NCI-H1092 (cell line): ENCODE results near the gene KANK2.
A peak's percentile ranks its signal among the peaks of the same experiment; 100 is the strongest.

ENCODE experiments used
- DNase-seq: peaks from one replicate; lab custom pipeline; 2025; lab: John Stamatoyannopoulos, UW

The KANK2 gene

DNA sequence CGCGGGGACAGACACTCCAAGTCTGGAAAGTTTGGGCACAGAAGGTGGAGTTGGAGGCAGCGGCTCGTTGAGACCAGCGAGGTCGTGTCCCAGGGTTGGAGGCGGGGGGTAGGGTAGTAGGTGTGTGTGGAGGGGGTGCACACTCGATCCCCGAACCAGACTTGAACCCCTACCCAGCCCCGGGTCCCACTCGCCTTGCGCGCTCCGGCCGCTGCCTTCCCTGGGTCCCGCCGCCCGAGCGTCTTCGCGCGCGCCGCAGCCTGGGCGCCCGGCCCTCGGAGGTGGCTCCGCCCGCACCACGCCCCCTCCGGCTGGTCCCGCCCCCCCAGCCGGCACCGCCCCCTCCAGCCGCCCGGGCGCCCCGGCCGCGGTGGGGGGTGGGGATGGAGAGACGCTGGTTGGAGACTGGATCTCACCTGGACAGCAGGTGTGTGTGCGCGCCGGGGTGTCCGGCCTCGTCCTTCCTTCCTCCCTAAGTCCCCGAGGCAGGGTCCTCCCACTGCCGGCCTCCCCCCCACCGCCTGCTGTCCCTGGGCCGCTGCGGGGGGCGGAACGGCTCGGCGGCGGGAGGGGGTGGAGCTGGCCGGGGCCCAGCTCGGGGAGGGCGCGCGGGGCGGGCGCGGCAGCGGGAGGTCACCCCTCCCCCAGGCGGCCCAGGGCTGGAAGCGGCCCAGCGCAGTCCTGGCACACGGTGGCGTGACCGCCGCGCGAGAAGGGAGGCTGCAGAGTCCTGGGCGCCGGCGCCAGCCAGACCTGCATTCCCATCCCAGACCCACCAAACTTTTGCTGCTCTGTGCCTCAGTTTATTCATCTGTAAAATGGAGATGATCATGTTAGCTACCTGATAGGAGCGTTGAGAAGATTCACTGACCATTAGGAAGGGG lies at the start of gene KANK2:
Gene KANK2 (minus strand): TSS at position 255 of the 884 bp plus-strand sequence. CDS start 3,034 bp downstream, outside the sequence.
- DNase-seq, result peak; percentile 61

DNA sequence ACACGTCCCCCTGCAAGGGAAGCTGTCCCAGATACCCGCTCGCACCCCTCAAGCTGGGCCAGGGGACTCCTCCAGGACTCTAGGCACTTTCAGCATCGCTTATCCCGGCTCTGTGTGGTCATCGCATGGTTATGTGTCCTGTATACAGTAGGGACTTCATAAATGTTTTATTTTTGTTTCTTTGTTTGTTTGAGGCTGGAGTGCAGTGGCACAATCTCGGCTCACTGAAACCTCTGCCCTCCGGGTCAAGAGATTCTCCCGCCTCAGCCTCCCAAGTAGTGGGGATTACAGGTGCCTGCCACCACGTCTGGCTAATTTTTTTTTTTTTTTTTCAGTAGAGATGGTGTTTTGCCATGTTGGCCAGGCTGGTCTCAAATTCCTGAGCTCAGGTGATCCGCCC lies 49.6 kb upstream of the KANK2 start:
- DNase-seq, result no peak

DNA sequence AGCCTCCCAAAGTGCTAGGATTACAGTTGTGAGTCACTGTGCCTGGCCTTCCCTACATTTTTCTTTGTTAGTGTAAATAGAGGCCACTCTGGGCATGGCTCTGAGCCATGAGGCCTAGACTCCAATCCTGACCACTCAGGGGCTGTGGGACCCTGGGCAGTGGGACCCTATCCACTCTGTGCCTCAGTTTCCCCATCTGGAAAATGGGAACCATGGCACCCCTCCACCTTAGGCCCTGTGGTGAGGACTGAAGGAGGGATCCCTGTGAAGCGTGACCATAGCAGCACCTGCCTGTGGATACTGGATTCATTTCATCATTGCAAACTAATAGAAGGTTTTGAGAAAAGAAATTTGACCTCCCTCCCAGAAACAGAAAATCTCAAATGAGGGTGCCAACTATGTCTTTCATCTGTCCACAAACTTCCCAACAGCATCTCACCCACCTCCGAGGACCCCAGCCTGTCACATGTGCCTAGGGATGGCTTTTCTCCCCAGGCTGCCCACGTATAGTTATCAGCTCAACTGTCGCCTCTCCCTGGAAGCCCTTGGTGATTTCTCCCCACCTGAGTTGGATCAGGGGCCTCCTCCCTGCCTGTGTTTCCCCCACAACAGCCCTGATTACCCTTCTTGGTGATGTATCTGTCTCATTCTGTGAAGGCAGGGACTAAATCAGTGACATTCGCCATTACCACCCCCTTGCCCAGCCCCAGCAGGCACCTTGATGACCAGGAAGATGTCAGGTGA lies 47.7 kb upstream of the KANK2 start:
- no peak for DNase-seq

DNA sequence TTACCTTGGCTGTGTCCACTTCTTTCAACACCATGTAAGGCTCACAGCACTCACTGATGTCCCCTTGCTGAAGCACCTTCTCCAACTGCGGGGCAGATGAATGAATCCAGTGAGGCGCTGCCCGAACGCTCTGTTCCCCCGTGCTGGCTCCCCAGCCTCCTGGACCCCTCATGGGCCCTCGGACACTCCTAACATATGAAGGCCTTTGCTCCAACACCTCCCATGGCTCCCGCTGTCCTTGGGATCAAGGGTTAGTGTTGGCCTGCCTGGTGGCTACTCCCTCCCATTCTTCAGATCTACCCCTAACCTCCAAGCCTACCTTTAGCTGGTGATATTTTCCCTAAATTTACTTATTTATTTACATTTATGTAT lies 46.4 kb upstream of the KANK2 start:
- DNase-seq, result no peak

GRCh38 chr19:11242864-11243797 lies 45.8 kb upstream of the KANK2 start:
- peak; percentile 78 for DNase-seq

GRCh38 chr19:11242025-11242424 lies 44.7 kb upstream of the KANK2 start:
- DNase-seq, result no peak

GRCh38 chr19:11240008-11240444 lies 42.7 kb upstream of the KANK2 start:
- DNase-seq, result no peak

DNA sequence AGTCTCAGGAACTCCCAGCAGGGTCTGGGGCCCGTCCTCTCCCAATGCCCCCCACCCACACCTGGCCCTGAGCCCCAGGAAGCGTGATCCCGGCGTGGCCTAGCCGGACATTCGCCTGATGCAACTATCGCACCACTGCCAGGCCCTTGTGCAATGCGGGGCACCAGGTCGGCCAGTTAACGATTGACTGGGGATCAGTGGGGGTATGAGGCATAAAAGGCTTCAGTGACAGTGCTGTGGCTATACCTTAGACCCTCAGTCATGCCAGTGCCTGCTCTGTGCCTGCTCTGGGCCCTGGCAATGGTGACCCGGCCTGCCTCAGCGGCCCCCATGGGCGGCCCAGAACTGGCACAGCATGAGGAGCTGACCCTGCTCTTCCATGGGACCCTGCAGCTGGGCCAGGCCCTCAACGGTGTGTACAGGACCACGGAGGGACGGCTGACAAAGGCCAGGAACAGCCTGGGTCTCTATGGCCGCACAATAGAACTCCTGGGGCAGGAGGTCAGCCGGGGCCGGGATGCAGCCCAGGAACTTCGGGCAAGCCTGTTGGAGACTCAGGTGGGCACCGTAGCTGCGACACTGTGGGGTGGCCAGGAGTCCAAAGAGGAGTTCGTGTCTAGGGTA lies 42.1 kb upstream of the KANK2 start, which contains the start of gene ANGPTL8:
Gene ANGPTL8 (plus strand): TSS at position 243 of the 624 bp plus-strand sequence. CDS start 19 bp downstream, at position 262.
- DNase-seq, result no peak

GRCh38 chr19:11238781-11239376 lies 41.5 kb upstream of the KANK2 start:
- no peak for DNase-seq

- DNase-seq, result no peak
Measured at GRCh38 chr19:11238041-11238440, 40.7 kb upstream of the KANK2 start.

DNA sequence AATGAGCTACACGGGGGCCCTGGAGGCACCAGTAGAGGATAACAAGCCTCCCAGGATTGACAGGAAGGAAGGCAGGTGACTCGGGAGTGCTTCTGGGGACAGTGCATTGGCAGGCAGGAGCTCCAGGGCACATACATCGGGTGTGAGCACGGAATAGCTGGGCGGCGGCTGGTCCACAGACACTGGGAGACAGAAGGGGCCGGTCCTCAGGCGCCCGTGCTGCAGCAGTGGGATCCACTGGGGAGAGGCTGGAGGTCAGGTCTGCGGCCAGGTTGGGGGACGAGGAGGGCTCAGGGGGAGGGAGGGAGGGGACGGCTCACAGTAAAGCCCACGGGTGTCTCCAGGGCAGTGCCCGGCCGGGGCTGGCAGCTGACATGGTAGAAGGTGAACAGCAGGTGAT lies 40.0 kb upstream of the KANK2 start:
- no peak for DNase-seq

DNA sequence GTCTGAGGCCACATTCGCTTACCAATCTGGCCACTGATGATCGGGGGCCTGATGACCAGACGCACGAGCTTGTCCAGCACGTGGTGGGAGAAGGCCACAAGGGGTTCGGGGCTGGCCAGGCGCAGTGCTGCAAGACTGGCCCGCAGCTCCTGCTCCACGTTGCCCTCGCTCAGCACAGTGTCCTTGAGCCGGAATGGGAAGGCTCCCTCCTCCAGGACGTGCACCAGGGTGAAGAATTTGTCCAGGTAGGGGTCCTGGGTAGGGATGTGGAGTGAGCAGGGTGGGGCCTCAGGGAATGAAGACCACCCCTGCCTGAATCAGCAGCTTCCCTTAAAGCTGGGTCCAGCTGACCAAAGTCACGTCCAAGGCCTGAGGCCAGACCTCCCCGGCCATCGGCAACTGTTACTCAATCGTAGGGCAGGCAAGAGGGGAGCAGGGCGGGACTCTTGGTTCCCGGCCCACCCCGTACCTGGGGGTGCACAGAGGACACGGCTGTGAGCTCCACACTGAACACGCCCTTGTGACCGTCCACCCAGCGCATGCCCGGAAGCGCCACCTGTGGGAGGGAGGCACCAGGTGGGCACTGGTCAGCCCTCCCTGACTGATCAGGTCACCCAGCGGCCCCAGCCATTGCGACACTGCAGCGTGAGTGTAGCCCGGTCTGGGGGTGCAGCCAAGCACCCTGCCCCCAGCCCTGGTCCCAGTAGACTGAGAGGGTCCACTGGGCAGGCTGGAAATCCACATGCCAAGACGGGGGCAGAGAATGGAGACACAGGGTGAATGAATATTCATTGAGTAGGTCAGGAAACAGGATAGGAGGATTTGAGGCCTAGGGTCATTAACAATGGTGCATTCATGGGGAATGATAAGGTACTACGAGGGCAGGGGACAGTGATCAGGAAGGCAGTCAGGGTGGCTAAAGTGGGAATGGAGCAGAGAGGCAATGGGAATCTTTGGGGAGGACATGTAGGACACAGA lies 39.3 kb upstream of the KANK2 start:
- DNase-seq, result no peak

DNA sequence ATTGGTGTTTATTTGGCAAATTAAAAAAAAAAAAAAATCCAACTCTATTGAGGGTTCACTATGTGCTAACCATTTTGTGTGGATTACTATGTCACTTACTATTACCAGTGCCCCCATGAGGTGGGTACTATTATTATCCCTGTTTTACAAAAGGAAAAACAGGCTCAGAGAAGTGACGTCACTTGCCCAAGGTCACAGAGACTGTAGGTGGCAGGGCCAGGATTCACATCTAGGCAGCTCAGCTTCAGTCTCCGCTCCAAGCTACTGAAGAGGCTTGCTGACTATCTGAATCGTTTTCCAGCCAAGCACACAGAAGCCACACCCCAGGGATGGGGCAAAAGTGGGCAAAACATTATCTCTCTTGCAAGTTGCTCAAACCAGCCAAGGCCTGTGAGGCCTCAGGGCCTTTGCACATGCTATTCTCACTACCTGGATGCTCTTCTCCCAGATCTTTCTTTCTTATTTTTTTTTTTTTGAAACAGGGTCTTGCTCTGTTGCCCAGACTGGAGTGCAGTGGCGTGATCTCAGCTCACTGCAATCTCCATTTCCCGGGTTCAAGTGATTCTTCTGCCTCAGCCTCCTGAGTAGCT lies 37.2 kb upstream of the KANK2 start:
- DNase-seq, result no peak

DNA sequence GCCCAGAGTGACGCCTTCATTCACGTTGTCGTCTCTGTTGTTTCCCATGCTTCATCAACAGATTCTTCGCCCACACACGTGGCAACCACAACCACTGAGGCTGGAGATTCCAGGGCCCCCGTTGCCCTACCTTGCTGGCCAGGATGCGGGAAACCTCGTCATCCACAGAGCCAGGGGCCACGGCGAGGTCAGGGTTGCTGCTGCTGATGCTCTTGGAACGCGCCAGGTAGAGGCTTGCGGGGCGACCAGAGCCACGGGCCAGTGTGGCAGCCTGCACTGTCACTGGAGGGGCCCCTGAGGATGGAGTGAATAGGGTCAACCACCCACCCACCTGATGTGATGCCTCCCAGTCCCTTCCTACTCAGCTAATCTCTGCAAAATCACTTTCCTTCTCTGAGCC lies 35.7 kb upstream of the KANK2 start:
- DNase-seq, result no peak

- no peak for DNase-seq
Measured at GRCh38 chr19:11232555-11232954, 35.2 kb upstream of the KANK2 start.

DNA sequence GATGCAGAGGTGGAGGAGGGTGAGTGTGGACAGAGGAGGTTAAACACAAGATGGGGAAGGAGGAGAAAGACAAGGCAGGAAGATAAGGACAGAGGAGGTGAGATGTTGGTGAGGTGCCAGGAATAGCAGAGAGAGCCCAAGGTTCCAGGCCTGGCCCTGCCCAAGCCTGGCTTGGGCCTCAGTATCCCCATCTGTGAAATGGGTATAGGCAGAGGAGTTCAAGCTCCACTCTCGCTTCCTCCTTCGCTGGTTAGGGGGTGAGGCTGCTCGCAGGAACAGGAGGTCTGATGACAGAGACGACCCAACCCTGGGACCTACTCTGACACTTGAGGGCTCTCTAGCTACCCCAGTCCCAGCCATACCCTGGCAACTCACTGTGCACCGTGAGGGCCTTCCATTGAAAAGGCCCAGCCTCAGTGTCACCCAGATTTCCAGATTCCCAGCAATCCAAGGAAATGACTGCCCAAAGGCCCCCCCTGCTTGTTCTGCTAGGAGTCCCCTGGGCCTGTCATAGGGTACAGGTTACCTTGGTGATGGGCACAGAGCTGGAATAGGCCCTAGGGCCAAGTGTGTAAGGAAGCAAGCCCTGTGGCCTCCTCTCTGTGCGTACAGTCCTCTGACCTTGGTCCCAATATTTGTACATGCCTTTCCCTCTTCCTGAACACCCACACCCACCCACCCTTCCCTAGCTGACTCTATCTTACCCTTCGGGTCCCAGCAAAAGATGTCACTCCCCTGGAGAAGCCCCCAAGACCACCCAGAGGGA lies 33.5 kb upstream of the KANK2 start:
- no peak for DNase-seq

DNA sequence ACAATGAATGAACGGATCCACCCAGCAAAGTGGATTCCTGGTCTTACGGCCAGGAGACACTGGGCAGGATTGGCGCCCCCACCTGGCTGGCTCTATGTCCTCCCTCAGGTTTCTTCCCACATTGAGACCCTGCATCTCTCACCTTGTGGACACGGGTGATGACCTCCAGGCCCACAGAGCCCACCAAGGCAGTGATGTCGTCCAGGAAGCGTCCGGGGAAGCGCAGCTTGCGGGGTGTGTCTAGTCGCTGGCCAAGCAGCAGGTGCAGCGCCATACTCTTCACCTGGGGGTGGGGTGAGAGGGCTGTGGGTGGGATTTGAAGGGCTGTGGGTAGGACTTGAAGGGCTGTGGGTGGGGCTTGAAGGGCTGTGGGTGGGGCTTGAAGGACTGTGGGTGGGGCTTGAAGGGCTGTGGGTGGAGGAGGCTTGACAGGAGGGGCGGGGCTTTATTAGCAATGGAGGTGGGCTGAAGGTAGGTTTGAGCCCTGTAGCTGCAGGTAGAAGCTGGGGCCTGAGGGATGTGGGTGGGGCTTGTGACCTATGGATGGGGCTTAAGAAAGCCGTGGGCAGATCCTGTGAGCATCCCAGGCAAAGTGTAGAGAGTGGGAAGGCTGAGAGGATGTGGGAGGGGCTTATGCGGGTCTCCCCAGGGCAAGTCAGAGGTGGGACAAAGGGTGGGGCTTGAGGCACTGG lies 30.0 kb upstream of the KANK2 start:
- DNase-seq, result no peak

DNA sequence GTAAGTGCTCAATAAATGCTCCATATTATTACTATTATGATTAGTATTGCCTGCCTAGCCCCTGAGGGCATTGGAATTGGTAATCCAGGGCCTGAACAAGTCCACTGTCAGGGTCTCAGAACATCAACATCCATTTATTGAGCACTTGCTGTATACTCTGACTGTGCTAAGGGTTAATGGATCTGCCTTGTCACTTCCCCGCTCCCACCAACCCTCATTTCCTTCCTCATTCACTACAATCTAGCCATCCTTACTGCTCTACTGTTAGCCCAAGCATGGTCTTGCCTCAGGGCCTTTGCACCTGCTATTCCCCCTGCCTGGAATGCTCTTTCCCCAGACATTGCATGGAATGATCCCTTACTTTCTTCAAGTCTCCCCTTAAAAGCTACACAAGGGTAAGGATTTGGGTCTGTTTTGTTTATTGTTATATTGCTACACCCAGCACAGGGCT lies 29.4 kb upstream of the KANK2 start:
- no peak for DNase-seq
